ENCODE data around the gene EML1. TPM values are rescaled to one million over a fixed set of nuclear protein-coding genes. Genes with fewer than 3 reads are reported as not detected.

EML1 gene
- total RNA-seq, 1 experiment from 2014 or later = 5.4 TPM

DNA sequence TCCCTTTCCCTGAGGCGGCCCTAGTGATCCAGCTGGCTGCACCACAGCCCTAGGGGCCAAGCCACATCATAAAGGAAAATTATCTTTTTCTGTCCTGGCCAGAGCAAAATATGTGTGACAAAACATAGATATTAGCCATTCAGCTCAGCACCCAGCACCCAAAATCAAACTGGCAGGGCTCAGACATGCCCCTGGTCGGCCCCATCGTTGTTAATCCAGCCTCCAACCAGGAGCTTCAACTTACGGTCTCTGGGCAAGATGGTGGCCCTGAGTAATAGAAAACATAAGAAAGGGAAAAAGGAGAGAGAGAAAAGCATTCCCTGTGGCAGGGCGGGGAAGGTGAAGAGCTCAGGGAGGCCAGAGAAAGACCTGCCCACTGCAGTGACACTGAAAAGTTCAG lies 111.9 kb downstream of the EML1 start:
- DNase-seq (ENCODE audit: low read depth) = no peak
- in situ Hi-C loops (cut with HindIII; ENCODE audit: low pct_unique_long_range_greater_than_20kb, low sequenced_read_pairs) = no loop called here

DNA sequence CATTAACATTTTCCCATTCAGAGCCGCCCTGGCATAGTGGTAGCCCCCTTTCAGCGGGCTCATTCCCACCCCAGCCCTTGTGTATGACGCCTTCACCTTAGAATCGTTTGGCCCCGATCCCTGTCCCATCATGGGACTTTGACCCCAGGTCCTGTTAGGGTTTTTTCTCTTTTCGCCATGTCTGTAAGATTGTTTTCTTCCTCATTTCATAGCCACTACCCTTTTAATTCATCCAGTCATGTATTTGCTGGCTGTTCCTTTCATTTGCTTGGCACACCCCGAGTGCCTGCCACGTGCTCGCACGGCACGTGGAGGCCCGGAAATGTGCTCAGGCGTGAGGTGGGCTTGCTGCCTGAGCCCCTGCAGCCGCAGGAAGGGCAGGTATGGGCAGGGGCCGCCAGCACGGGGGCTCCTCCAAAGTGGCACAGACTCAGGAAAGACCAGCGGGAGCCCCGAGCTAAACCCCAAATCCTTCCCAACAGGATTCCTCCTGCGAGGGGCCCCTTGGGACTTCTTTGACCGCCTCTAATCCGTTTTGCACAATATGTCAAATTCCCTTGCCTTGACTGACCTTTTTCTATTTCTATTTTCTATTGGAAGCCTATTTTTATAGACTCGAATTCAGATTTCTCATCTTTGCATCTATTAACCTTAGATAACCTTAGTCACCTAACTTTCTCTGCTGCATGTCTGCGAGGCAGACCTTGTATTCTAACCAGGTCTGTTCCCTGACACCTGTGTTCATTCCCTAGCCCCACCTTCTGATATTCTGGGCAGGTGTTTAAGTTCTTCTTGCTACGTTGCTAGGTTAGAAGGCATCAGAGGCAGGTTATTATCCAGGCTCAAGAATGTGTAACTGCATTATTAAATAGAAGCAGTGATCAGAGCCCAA lies 114.8 kb downstream of the EML1 start:
- no peak for DNase-seq (ENCODE audit: low read depth)
- in situ Hi-C loops (cut with HindIII; ENCODE audit: low pct_unique_long_range_greater_than_20kb, low sequenced_read_pairs) = no loop called here

DNA sequence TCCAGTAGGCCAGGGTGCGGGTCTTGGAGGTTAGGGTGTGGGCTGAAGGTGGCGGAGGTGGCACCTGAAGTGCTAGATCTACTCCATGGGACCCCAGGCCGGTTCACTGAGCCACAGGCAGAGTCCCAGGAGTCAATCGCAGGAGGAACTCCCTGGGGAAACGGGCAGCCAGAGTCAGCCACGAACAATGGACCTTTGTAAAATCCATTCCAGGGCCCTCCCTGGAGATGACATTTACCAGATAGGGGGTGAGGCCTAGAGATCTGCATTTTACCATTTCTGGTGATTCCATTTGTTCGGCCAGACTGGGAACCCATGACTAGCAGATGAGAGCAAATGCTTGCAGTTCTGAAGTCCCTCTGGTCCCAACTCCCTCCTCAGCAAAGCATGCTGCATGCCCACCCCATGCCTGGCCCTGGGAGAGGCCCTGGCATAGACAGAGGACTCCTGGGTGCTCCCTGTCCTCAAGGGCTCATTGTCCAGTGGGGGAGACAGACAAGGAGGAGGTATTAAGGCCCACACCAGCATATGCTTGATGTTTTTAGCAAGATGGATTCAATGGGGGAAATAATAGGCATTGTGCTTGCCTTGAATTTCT lies 115.5 kb downstream of the EML1 start:
- no peak for DNase-seq (ENCODE audit: low read depth)
- in situ Hi-C loops (cut with HindIII; ENCODE audit: low pct_unique_long_range_greater_than_20kb, low sequenced_read_pairs) = no loop called here

DNA sequence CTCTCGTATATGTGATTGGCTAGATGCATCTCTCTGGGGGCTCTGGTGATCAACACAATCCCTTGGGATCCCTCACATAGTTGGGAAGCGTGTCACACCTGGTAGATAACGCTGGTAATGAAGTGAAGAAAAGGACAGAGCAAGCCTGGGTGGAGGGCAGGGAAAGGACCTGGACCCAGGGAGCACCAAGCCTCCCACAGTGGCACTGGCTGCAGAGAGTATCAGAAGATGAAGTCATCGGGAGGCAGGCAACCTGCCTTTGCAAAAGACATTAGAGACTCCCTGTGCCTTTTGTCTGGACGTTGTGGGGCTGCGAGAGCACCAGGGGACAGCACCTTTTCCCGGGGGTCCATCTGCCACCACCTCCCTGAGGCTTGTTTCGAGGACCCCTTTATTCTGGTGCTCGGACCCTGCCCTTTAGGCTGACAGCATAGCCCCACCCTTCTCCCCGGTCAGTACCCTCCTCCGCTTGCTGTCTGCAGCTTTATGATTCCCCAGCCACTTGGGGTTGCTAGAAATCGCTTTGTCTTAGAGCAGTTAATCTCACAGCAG lies 116.4 kb downstream of the EML1 start:
- no peak for DNase-seq (ENCODE audit: low read depth)
- in situ Hi-C loops (cut with HindIII; ENCODE audit: low pct_unique_long_range_greater_than_20kb, low sequenced_read_pairs) = no loop called here

DNA sequence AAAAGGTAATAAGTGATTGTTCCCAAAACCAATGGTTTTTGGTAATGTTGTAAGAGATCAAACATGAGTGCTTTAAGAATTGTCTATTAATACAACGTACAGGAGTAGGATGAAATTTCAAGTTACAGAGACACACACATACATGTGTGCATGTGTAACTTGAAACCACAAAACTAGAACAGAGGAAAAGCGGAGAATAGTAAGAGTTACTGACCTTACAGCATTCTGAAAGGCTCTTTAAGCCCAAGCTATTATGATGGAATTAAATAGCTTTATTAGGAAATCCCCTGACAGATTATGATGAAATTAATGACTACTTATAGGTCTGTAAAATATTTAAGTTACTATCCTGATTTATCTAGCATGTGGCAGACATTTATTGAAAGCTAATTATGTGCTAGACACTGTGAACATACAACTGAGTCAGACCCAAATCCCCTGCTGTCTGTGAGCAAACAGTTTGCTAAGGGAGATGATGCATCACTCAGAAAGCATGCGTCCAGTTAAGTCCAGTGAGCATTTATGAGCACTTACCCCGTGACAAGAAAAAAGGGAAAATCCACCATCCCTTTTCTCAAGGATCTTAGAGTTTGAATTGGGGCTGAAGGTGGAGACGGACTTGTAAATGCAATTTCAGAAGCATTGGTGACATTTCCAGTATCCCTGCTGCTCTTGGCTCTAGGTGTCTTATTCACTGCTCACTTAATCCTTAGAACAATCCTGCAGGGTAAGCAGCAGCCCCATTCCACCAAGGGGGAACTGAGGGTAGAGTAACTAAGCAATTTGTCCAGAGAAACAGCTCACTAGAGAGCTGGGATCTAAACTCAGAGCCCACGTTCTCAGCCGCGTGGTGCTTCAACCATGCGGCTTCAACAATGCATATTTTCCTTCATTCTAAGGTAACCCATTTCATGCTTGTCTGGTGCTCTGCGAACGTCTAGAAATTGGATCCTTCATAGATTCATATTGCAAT lies 117.4 kb downstream of the EML1 start:
- peak; percentile 18 for DNase-seq (ENCODE audit: low read depth)
- in situ Hi-C loops (cut with HindIII; ENCODE audit: low pct_unique_long_range_greater_than_20kb, low sequenced_read_pairs) = no loop called here

DNA sequence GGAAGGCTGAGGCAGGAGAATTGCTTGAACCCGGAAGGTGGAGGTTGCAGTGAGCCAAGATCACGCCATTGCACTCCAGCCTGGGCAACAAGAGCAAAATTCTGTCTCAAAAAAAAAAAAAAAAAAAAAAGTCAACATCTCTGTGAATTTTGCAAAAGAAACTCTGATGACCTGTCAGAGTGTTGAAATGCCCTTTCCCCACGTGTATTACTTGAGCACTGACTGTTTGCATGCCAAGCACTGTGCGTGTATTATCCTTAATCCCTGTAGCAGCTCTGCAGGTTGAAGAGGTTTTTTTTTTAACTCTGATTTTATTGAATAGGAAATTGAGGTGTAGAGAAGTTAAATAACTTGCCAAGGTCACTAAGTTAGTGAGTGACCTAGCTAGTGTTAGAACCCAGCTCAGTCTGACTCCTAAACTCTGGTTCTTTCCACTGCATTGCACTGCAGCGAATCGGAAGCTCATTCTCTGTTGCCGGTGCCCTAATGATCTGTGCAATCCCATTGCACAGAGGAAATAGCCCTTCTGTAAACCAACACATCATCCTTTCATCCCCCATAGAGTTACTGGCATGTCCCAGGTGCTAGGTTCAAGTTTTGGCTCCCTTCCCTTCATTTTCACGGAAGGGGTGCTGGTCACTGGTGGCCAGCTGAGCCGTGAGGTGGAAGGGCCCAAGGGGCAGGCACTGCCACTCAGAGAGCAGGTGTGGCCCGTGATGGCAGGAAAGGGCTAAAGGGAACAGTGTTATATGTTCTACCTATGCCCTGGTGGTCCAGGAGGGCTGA lies 122.3 kb downstream of the EML1 start:
- no peak for DNase-seq (ENCODE audit: low read depth)
- in situ Hi-C loops (cut with HindIII; ENCODE audit: low pct_unique_long_range_greater_than_20kb, low sequenced_read_pairs) = no loop called here

DNA sequence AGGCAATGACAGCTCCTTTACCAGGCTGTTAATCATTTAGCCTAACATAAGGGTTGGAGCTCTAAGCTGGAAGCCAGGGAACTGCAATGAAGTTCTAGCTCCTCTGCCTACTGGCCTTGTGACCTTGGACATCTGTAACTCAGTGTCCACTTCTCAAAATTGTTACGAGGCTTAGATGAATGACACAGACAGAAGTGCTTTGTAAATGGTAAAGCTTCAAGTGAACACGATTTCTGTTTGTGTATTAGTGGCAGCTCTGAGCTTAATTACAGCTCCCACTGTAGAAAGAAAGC lies 122.8 kb downstream of the EML1 start:
- in situ Hi-C loops (cut with HindIII; ENCODE audit: low pct_unique_long_range_greater_than_20kb, low sequenced_read_pairs) = no loop called here

DNA sequence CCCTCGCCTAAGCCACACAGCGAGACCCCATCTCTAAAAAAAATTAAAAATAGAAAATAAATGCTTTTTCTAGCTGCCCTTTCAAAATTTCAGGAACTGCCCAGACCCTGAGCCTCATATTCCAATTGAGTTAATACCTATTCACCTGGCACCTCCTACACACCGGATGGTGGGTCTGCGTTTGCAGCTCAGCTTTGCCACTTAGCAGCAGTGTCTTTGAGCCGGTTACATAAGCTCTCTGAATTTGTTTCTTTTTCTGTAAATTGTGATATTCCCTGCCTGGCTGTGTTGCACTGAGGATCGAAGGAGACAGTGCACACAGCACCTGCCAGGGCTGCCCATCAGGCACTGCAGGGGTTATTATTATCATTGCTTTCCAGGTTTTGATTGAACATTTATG lies 125.6 kb downstream of the EML1 start:
- in situ Hi-C loops (cut with HindIII; ENCODE audit: low pct_unique_long_range_greater_than_20kb, low sequenced_read_pairs) = no loop called here

More for the DNA sequence above, 122.8 kb downstream of the EML1 start:
- DNase-seq (ENCODE audit: low read depth) = no peak

DNA sequence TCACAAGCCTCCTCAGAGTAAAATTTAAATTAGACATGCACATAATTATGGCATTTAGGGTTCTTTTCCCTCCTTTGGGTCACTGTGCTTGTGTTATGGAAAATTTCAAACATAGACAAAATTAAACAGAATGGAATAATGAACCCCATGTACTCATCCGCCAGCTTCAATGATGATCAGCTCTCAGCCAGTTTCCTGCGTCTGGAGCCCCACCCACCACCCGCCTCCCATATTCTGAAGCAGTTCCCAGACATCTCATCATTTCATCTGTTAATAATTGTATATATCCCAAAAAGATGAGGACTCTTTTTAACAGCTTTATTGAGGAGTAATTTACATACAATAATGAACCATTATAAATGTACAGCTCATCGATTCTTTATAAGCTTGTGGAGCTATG lies 128.2 kb downstream of the EML1 start:
- in situ Hi-C loops (cut with HindIII; ENCODE audit: low pct_unique_long_range_greater_than_20kb, low sequenced_read_pairs) = no loop called here
- no peak for DNase-seq (ENCODE audit: low read depth)

More for the DNA sequence above, 125.6 kb downstream of the EML1 start:
- DNase-seq (ENCODE audit: low read depth) = no peak

DNA sequence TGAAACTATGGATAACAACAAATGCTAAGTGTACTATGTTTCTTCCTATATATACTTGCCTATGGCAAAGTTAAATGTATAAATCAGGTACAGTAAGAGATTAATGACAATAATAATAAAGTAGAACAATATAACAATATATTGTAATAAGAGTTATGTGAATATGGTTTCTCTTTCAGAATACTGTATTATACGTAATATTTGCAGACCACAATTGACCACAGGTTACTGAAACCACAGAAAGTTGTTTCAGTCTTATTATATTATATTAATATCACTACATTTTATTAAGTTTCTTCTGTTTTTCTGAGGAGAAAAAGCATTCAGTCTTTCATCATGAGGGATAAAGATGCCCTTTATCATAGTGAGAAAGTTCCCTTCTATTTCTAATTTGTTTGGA lies 131.2 kb downstream of the EML1 start:
- in situ Hi-C loops (cut with HindIII; ENCODE audit: low pct_unique_long_range_greater_than_20kb, low sequenced_read_pairs) = no loop called here
- DNase-seq (ENCODE audit: low read depth) = no peak

DNA sequence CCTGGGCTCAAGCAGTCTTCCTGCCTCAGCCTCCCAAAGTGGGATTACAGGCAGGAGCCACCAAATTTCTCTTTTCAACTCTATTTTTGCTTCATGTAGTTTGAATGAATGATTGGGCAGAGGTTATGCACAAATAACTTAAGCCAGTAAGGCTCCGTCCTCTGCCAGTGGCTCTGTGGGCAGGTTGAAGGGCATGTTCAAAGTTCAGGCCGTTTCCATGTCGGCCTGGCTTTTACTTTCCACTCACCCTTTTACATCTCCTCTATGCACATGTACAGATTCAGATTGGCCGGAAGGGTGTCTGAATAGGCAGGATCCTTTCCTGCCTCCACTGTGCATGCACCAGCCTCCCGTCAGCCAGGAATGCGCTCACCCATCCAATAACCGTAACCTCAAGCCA lies 132.3 kb downstream of the EML1 start:
- no peak for DNase-seq (ENCODE audit: low read depth)
- in situ Hi-C loops (cut with HindIII; ENCODE audit: low pct_unique_long_range_greater_than_20kb, low sequenced_read_pairs) = no loop called here

DNA sequence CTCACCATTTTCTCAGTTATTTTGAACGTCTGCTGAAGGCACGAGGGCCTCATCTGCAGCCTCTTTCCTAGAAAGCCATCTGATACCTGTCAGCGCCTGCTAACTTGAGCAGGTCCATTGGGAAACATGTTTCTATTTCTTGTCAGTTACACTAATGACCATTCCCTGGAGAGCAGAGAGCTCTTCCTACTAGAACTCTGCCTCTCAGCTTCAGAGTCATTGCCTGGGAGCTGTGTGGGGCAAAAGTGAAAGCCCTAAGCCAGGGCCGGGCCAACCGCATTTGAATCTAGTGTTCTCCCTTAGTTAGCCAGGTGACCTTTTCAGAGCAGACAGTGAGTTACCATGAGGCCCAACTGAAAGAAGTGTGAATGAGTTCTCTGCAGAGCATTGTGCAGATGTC lies 135.8 kb downstream of the EML1 start:
- in situ Hi-C loops (cut with HindIII; ENCODE audit: low pct_unique_long_range_greater_than_20kb, low sequenced_read_pairs) = no loop called here
- DNase-seq (ENCODE audit: low read depth) = no peak

DNA sequence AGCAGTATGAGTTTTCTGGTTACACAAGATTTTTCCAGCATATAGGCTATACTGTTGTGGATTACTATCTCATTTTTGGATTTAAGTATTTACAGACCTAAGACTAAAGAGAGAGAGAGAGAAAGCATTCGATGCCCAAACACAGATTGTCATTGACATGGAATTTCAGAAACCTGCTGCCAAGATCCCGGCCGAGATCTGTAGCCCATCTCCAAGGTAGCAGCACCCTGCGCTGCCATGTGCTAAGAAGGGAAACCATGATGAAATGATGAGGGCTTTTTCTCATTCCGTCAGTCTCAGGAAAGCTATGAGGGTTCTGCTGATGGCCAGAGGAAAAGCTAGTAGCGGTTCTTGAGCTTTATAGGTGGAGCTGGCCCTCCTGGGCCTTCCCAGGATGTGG lies 136.4 kb downstream of the EML1 start:
- in situ Hi-C loops (cut with HindIII; ENCODE audit: low pct_unique_long_range_greater_than_20kb, low sequenced_read_pairs) = no loop called here

DNA sequence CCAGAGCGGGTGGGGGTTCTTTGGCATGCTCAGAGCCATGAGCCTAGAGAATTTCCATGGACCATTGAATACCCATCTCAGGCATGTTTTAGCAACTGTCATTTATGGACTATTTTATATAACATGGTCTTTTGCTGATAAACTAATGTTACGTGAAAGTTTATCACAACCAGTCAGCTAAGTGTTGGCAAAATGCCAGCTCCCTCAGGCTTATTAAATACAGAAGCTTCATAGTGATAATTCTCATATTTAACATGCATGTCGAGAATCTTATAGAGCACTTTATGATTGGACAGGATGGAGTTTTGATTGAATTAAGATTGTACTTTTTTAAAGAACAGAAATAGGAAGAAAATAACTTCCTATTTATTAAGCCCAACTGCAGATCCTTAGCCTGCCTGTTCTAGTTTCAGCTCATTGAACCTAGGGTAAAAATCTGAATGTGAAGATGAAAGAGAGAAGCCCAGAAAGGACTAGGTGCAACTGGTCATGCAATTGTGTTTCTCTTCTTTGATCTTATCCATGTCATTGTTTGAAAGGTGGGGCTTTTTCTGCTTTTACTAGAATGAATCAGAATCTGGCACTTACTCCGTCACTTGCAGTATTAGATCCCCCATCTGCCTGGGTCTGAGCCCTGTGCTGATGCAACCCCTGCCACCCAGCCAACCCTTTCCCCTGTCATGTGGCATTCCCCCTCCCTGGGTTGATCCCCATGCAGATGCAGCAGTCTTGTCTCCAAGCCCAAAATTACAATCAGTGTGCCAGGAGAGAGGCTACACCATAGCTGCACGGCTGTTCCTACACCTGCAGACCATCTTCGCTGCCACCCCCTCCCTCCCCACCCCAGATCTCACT lies 137.4 kb downstream of the EML1 start:
- in situ Hi-C loops (cut with HindIII; ENCODE audit: low pct_unique_long_range_greater_than_20kb, low sequenced_read_pairs) = no loop called here
- DNase-seq (ENCODE audit: low read depth) = no peak

More for the DNA sequence above, 136.4 kb downstream of the EML1 start:
- DNase-seq (ENCODE audit: low read depth) = no peak

DNA sequence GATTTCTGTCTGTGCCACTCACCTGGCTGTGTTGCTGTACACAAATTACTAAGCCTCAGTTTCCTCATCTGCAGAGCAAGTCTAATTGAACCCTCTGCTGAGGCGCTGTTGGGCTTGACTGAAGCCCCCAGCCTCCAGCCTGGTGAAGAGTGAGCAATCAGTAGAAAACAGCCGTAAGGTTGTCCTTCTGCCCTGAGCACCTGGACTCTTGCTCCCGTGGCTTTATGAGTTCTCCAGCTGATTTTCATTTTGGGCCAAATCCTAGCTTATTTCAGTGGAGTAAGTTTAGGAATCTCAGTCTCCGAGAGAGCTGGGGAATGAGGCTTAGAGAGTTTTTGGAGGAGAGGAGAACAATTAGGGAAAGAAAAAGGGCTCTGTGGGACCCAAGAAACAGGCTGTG lies 138.1 kb downstream of the EML1 start:
- in situ Hi-C loops (cut with HindIII; ENCODE audit: low pct_unique_long_range_greater_than_20kb, low sequenced_read_pairs) = no loop called here
- DNase-seq (ENCODE audit: low read depth) = no peak

DNA sequence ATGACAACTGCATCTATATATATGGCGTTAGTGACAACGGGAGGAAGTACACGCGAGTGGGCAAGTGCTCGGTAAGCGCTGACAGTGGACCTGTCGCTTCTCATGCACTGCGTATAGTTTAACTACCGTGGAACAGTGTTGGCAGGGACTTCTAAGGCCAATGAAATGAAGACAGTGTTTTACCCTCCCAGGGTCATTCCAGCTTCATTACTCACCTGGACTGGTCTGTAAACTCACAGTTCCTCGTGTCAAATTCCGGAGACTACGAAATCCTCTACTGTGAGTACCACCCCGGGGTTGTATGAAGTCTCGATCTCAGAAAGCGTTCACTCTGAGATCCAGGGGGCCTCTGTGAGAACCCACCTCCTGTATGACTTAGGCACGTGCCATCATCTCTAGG lies 142.8 kb downstream of the EML1 start:
- no peak for DNase-seq (ENCODE audit: low read depth)
- in situ Hi-C loops (cut with HindIII; ENCODE audit: low pct_unique_long_range_greater_than_20kb, low sequenced_read_pairs) = no loop called here
